HAP-1 (cell line): Measurements from ENCODE around the gene VTI1A.
A peak's percentile ranks its signal among the peaks of the same experiment; 100 is the strongest.
"Not testable (repeated sequence)": the region's sequence is repeated elsewhere in the genome, so short reads cannot be mapped to it uniquely, and the experiment has no call there.

ENCODE experiments used
- DNase-seq, 2 experiments: peaks; one replicate each; pipeline ENCODE4 v3.0.0-alpha.2; 2016 to 2020; ENCODE audit warnings: low spot score in 2 of 2
- H3K27me3 ChIP-seq: fragments of 250-450 bp; sonication (Bioruptor Pico); 2 replicates; pipeline ENCODE4 v1.5.1; 2020; ENCODE audit warnings: low read depth, mild to moderate bottlenecking, moderate library complexity
- H3K36me3 ChIP-seq: fragments of 250-450 bp; sonication (Bioruptor Pico); replicated peaks from 2 replicates; pipeline ENCODE4 v1.5.1; 2020; ENCODE audit warnings: mild to moderate bottlenecking
- H3K4me1 ChIP-seq: fragments of 250-450 bp; sonication (Bioruptor Pico); 2 replicates; pipeline ENCODE4 v1.5.1; 2020; ENCODE audit warnings: mild to moderate bottlenecking
- H3K4me3 ChIP-seq: fragments of 250-450 bp; sonication (Bioruptor Pico); 2 replicates; pipeline ENCODE4 v1.5.1; 2020; ENCODE audit warnings: mild to moderate bottlenecking, moderate library complexity
- H3K9me3 ChIP-seq: fragments of 250-450 bp; sonication (Bioruptor Pico); 2 replicates; pipeline ENCODE4 v1.5.1; 2020; ENCODE audit warnings: mild to moderate bottlenecking, moderate library complexity
- in situ Hi-C: fragments of 300-500 bp; cut with MboI; formaldehyde crosslinking; loops from 3 replicates; pipeline ENCODE4 v1.14.3; 2020; ENCODE audit warnings: low sequenced_read_pairs, inconsistent platforms, mixed read lengths

VTI1A gene

GRCh38 chr10:112465299-112465883 is 18.4 kb downstream of the VTI1A start:
- H3K36me3 ChIP-seq = peaks cover 15% of the 10 kb centered on the region
- H3K4me3 ChIP-seq = no peak overlapping the region
- H3K4me1 ChIP-seq = peaks cover 9% of the 10 kb centered on the region
- in situ Hi-C loops = no loop called here
- no peaks in the 10 kb centered on the region for H3K9me3 ChIP-seq
- no peak for DNase-seq
- H3K27me3 ChIP-seq = no peaks in the 10 kb centered on the region

DNA sequence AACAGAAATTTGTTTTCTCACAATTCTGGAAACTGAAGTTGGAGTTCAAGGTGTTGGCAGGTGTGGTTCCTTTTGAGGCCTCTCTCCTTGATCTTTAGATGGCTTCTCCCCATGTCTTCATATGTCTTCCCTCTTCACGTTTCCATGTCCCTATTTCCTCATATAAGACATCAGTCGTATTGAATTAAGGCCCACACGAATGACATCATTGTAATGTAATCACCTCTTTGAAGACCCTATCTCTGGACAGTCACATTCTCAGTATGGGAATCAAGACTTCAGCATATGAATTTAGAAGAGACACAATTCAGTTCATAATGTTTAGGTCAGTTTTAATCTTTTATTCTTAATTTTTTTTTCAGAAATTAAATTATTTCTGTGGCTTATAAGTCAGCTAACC is 19.8 kb downstream of the VTI1A start:
- H3K4me3 ChIP-seq = no peak overlapping the region
- in situ Hi-C loops = no loop called here
- H3K36me3 ChIP-seq = peaks cover 15% of the 10 kb centered on the region
- H3K9me3 ChIP-seq = no peaks in the 10 kb centered on the region
- no peaks in the 10 kb centered on the region for H3K27me3 ChIP-seq
- no peak for DNase-seq
- H3K4me1 ChIP-seq = peaks cover 9% of the 10 kb centered on the region

DNA sequence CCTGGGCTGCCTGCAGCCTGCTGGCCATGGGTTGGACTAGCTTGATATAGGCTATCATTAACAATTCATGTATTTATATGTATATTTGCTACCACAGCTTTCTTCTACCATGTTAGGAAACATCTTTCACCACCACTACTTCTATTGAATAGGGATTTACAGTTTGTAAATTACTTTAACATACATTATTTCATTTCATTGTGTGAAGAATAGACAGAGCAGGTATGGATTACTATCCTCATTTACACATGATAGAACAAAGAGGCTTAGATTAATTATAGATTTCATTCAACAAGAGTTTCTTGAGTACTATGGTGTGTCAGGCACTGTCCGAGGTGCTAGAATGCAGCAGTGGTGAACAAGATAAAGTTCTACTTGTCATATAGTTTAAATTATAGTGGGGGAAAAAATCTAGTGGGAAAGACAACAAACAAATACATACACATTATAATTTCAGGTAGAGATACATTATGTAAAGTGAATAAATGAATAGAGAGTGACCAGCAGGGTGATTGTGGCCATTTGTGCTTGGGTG is 20.6 kb downstream of the VTI1A start:
- Histone ChIP-seq H3K9me3 (no peaks in the 10 kb centered on the region), H3K4me1 (peaks cover 9% of the 10 kb centered on the region), H3K4me3 (no peak overlapping the region), H3K27me3 (no peaks in the 10 kb centered on the region), H3K36me3 (peaks cover 15% of the 10 kb centered on the region)
- in situ Hi-C loops = no loop called here
- DNase-seq = peak; percentile 73 to 92

- no peaks in the 10 kb centered on the region for H3K36me3 ChIP-seq
- DNase-seq = peak in 1 of 2 experiments; percentile 71
Observed at GRCh38 chr10:112471878-112472487, 25.0 kb downstream of the VTI1A start.

DNA sequence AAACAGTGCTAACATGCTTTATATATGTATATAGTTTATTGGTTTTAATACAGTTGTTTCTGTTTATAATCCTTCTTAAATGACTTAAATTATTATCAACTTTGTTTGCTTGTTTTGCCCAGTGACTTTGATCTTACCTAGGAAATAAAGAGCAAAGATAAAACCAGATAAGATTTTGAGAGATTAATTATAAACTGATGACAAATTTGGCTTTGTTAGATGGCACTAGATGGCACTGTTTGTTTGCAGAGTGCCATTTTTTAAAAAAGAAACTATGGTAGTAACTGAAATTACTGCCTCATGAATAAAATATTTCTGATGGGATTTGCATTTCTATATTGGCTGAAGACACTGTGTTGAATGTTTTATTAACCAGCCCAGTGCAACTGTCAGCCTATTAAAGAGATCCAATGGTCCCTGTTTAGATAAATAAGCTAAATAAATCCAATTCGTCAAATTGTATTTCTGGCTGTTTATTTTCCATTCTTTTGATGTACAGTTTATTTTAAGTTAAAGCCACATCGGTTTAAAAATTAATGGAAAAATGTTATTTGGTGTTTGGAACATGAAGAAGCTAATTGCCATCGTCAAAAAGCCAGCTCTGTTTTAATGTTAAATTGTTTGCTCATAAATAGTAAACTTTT is 28.7 kb downstream of the VTI1A start:
- Histone ChIP-seq H3K4me3 (no peak overlapping the region), H3K9me3 (no peaks in the 10 kb centered on the region), H3K4me1 (peaks cover 5% of the 10 kb centered on the region; the same call in 1 of the 2 replicates), H3K27me3 (no peaks in the 10 kb centered on the region), H3K36me3 (no peaks in the 10 kb centered on the region)
- DNase-seq = peak in 1 of 2 experiments; percentile 21
- in situ Hi-C loops = no loop called here

More at GRCh38 chr10:112471878-112472487, 25.0 kb downstream of the VTI1A start:
- Histone ChIP-seq H3K27me3 (no peaks in the 10 kb centered on the region), H3K9me3 (no peaks in the 10 kb centered on the region), H3K4me1 (peaks cover 12% of the 10 kb centered on the region), H3K4me3 (no peak overlapping the region)
- in situ Hi-C loops = no loop called here

DNA sequence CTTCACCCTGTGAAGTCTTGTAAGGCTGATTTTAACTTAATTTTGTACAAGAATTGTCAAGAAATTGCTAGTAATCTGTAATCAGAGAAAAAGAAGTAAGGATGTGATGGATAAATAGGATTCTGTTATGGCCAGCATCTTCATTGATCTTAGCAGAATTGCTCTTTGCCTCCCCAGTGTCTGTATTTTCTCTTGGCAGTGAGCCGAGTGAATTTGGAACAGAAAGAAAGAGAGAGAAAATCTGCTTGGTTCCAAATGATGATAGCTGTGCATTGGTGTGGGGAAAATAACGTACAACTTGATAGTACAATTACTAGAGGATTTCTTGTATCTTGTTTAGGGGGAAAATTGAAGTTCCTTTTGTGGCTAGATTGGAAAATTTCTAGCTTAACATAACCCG is 34.6 kb downstream of the VTI1A start:
- no peak for DNase-seq
- H3K4me3 ChIP-seq = no peak overlapping the region
- H3K9me3 ChIP-seq = no peaks in the 10 kb centered on the region
- H3K36me3 ChIP-seq = no peaks in the 10 kb centered on the region
- in situ Hi-C loops = no loop called here
- no peaks in the 10 kb centered on the region for H3K4me1 ChIP-seq
- no peaks in the 10 kb centered on the region for H3K27me3 ChIP-seq

DNA sequence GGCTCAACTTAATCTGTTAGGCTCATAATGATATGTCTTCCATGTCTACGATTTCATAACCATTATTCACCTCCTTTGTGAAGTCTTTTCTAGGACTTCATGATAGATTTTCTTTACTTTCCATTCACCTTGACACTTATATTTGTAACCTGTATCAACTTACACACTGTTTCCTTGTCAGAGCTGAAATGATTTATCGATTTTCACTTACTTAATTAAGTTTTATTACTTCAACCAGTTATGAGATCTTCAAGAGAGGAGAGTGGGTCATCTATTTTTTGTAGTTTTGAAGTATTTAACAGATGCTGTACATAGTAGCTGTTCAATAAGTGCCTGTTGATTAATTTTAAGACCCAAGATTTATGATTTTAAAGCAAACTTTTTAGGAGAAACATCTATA is 37.4 kb downstream of the VTI1A start:
- no peak for DNase-seq
- Histone ChIP-seq H3K4me1 (no peaks in the 10 kb centered on the region), H3K9me3 (no peaks in the 10 kb centered on the region), H3K36me3 (no peaks in the 10 kb centered on the region), H3K27me3 (no peaks in the 10 kb centered on the region), H3K4me3 (no peak overlapping the region)
- in situ Hi-C loops = no loop called here

DNA sequence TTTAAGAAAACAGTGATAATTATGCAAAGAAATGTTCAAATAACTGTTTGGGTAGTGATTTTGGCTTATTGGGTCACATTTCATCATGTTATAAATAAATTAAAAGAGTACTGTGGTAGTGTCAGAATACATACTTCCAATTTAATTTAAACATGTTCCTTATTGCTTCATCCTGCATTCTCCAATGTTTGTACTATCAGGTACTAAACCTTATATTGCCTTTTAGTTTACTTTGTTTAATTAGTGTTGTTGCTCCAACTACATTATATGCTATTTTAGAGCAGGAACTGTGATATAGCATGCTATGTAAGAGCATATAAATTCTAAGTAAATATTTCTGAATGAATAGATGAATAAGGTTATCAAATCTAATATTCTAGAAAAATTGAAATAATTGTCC is 40.9 kb downstream of the VTI1A start:
- DNase-seq = no peak
- peaks cover 2% of the 10 kb centered on the region; the same call in 1 of the 2 replicates for H3K4me1 ChIP-seq
- H3K27me3 ChIP-seq = no peaks in the 10 kb centered on the region
- no peak overlapping the region for H3K4me3 ChIP-seq
- no peaks in the 10 kb centered on the region for H3K9me3 ChIP-seq
- in situ Hi-C loops = no loop called here
- no peaks in the 10 kb centered on the region for H3K36me3 ChIP-seq

GRCh38 chr10:112490545-112490944 is 43.5 kb downstream of the VTI1A start:
- in situ Hi-C loops = no loop called here
- Histone ChIP-seq H3K36me3 (no peaks in the 10 kb centered on the region), H3K4me1 (peaks cover 2% of the 10 kb centered on the region; the same call in 1 of the 2 replicates), H3K9me3 (no peaks in the 10 kb centered on the region), H3K27me3 (no peaks in the 10 kb centered on the region), H3K4me3 (no peak overlapping the region)
- peak in 1 of 2 experiments; percentile 41 for DNase-seq

GRCh38 chr10:112491144-112491543 is 44.1 kb downstream of the VTI1A start:
- in situ Hi-C loops = no loop called here
- H3K27me3 ChIP-seq = no peaks in the 10 kb centered on the region
- H3K4me1 ChIP-seq = peaks cover 2% of the 10 kb centered on the region; the same call in 1 of the 2 replicates
- no peaks in the 10 kb centered on the region for H3K9me3 ChIP-seq
- DNase-seq = no peak
- H3K4me3 ChIP-seq = no peak overlapping the region
- no peaks in the 10 kb centered on the region for H3K36me3 ChIP-seq

GRCh38 chr10:112492736-112493135 is 45.7 kb downstream of the VTI1A start:
- Histone ChIP-seq H3K36me3 (no peaks in the 10 kb centered on the region), H3K27me3 (no peaks in the 10 kb centered on the region), H3K4me3 (no peak overlapping the region), H3K4me1 (peaks cover 2% of the 10 kb centered on the region; the same call in 1 of the 2 replicates), H3K9me3 (no peaks in the 10 kb centered on the region)
- DNase-seq = no peak
- in situ Hi-C loops = no loop called here

GRCh38 chr10:112497347-112497950 is 50.4 kb downstream of the VTI1A start:
- Histone ChIP-seq H3K4me3 (no peak overlapping the region), H3K9me3 (no peaks in the 10 kb centered on the region), H3K36me3 (no peaks in the 10 kb centered on the region), H3K27me3 (no peaks in the 10 kb centered on the region), H3K4me1 (no peaks in the 10 kb centered on the region)
- in situ Hi-C loops = no loop called here
- DNase-seq = no peak

DNA sequence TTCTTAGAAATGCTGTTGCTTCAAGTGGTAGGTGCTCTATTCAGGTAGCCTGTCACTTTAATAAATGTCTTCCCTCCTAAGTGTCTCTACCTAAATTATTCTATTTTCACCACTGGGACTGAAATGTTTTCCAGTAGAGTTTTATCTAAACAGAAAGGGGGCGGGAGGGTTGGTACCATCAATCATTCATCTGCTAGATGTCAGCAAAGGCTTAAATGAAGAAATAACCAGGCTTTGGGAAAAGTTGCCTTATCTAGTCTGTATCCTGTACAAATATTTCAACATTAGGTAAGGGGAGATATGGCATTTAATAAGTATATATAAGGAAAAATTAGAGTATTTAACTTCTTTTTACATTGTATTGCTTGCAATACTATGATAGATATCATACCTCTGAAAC is 51.8 kb downstream of the VTI1A start:
- DNase-seq = no peak
- Histone ChIP-seq H3K36me3 (no peaks in the 10 kb centered on the region), H3K27me3 (no peaks in the 10 kb centered on the region), H3K4me3 (no peak overlapping the region), H3K4me1 (no peaks in the 10 kb centered on the region), H3K9me3 (no peaks in the 10 kb centered on the region)
- in situ Hi-C loops = no loop called here

GRCh38 chr10:112499985-112500384 is 53.0 kb downstream of the VTI1A start:
- in situ Hi-C loops, H3K4me1 ChIP-seq, DNase-seq: not testable (repeated sequence)

More at GRCh38 chr10:112499985-112500384, 53.0 kb downstream of the VTI1A start:
- H3K9me3 ChIP-seq, H3K4me3 ChIP-seq, H3K27me3 ChIP-seq, H3K36me3 ChIP-seq: not testable (repeated sequence)
